ENCODE results near the gene ALS2. TPM values are rescaled to one million over a fixed set of nuclear protein-coding genes. Genes with fewer than 3 reads are reported as not detected.

ALS2 gene
- total and polyA plus RNA-seq, 2 of the 8 experiments (the other 6 are each of a cell fraction or from before 2014, with no cell fraction given): 12.1 to 34.5 TPM

GRCh38 chr2:201701646-201702045 lies 79.1 kb downstream of the ALS2 start:
- no peaks in the 10 kb centered on the region for H3K9me3 ChIP-seq (ENCODE audit: insufficient read depth in 2 of 2, low read depth in 1 of 2, low read length in 1 of 2)
- peaks cover 0 to 31% (median 9%) of the 10 kb centered on the region in 4 experiments; a peak in 6 of 8 replicates for H3K36me3 ChIP-seq (ENCODE audit: control insufficient read depth in 2 of 4, insufficient read depth in 4 of 4, low read length in 3 of 4)
- no peaks in the 10 kb centered on the region for H3K79me2 ChIP-seq (ENCODE audit: control insufficient read depth in 1 of 2, insufficient read depth in 2 of 2, low read length in 2 of 2)
- CTCF ChIA-PET (ENCODE audit: partially characterized antibody): interaction anchor here (0.6 to 1.2 kb wide), 3 partner anchors 17 to 414 kb away, joined by 3 to 4 read pairs (median 3); no protein-coding TSS in a partner anchor
- no peak overlapping the region for H2BK120ac ChIP-seq (replicated peaks; ENCODE audit: low read depth, low read length)
- no peak for FAIRE-seq
- no peak overlapping the region for H3K23ac ChIP-seq (ENCODE audit: insufficient read length)
- no peak overlapping the region for H2BK20ac ChIP-seq (ENCODE audit: low read length)
- no peaks in the 10 kb centered on the region for H3K27me3 ChIP-seq (replicated peaks in 1 of 4; ENCODE audit: control insufficient read depth in 3 of 4, extremely low read depth in 1 of 4, insufficient read depth in 3 of 4, low read length in 3 of 4)
- no peaks in the 10 kb centered on the region for H3K23me2 ChIP-seq (ENCODE audit: low read depth, low read length)
- H3K9ac ChIP-seq (replicated peaks in 1 of 4; ENCODE audit: extremely low read depth in 1 of 4, low read depth in 3 of 4, low read length in 3 of 4): no peak overlapping the region
- H3K27ac ChIP-seq (ENCODE audit: low read depth, low read length): no peak overlapping the region
- H3K4ac ChIP-seq (replicated peaks; ENCODE audit: insufficient read length, low read depth, low read length): no peak overlapping the region
- no peak overlapping the region for H2AFZ ChIP-seq (ENCODE audit: low read length)
- no peak overlapping the region for H4K8ac ChIP-seq (ENCODE audit: extremely low read depth, insufficient read depth, low read length)
- no peak overlapping the region for H4K91ac ChIP-seq (replicated peaks; ENCODE audit: insufficient read length, low read length)
- H3K4me3 ChIP-seq (ENCODE audit: extremely low read depth in 1 of 4, insufficient read depth in 2 of 4, low read depth in 3 of 4, low read length in 4 of 4): no peak overlapping the region
- no peak overlapping the region for H2BK15ac ChIP-seq (ENCODE audit: low read length)
- 78% methylated on average over 1 of the region's 1 CpG; no CpG with 5 or more reads in 1 of the 2 experiments for WGBS, 2 experiments (ENCODE audit: extremely low coverage in 1 of 2, insufficient coverage in 1 of 2, insufficient read length in 1 of 2, insufficient replicate concordance in 2 of 2, low coverage in 1 of 2, low lambda C conversion rate in 2 of 2, missing lambda C conversion rate in 1 of 2)
- no peak overlapping the region for H2BK12ac ChIP-seq (ENCODE audit: low read depth, low read length)
- no peak overlapping the region; a peak in 1 of 4 replicates for H3K4me2 ChIP-seq (ENCODE audit: insufficient read depth in 1 of 2, low read depth in 2 of 2, low read length in 2 of 2)
- TF ChIP-seq HDAC2 (IDR thresholded peaks at IDR 0.05; ENCODE audit: borderline replicate concordance in 1 of 2, low read depth in 2 of 2, low read length in 2 of 2) (no peak), TEAD4 (IDR thresholded peaks at IDR 0.05; ENCODE audit: low read depth, low read length) (no peak), CEBPB (IDR thresholded peaks at IDR 0.05; ENCODE audit: low read depth, low read length) (no peak), KDM1A (IDR thresholded peaks at IDR 0.05; ENCODE audit: borderline replicate concordance, low read length) (no peak), MAFK (IDR thresholded peaks at IDR 0.05; ENCODE audit: low read depth, low read length) (no peak)
- no peaks in the 10 kb centered on the region for H3K79me1 ChIP-seq (ENCODE audit: low read depth, low read length)
- H3K56ac ChIP-seq (replicated peaks; ENCODE audit: insufficient read length, low read depth, low read length): no peak overlapping the region
- no peak overlapping the region for H2BK5ac ChIP-seq (ENCODE audit: low read depth, low read length)
- no peaks in the 10 kb centered on the region for H4K20me1 ChIP-seq (replicated peaks in 1 of 2; ENCODE audit: control insufficient read depth in 1 of 2, insufficient read depth in 2 of 2, low read length in 2 of 2)
- no peak overlapping the region for H2AK5ac ChIP-seq (ENCODE audit: low read depth, low read length)
- H3K4me1 ChIP-seq (replicated peaks in 1 of 4; ENCODE audit: control insufficient read depth in 3 of 4, insufficient read depth in 4 of 4, low read length in 3 of 4): peaks cover 0 to 20% (median 7%) of the 10 kb centered on the region in 4 experiments
- POLR2A ChIA-PET (ENCODE audit: partially characterized antibody): no interaction called here
- H3K14ac ChIP-seq (ENCODE audit: insufficient read length): no peak overlapping the region
- DNase-seq (ENCODE audit: low read depth in 1 of 2, low spot score in 2 of 2): no peak
- H4K5ac ChIP-seq (ENCODE audit: insufficient read length, low read depth, low read length): no peak overlapping the region
- no peak overlapping the region for H3K18ac ChIP-seq (ENCODE audit: extremely low read depth, low read length)

Measured in H1 (cell line).